Measurements from ENCODE around the gene CACNA1C. TPM values are rescaled to one million over a fixed set of nuclear protein-coding genes. Genes with fewer than 3 reads are reported as not detected.

CACNA1C gene
- total RNA-seq, 4 donors from 2014 or later = 2.0 to 4.2 (median 2.5) TPM

- DNase-seq = no peak
- Histone ChIP-seq H3K27me3 (no peaks in the 10 kb centered on the region), H3K4me1 (no peaks in the 10 kb centered on the region), H3K4me3 (replicated peaks in 1 of 3) (no peak overlapping the region), H3K36me3 (no peaks in the 10 kb centered on the region), H3K27ac (no peak overlapping the region), H3K9me3 (no peaks in the 10 kb centered on the region)
- TF ChIP-seq CTCF (IDR thresholded peaks at IDR 0.05) (no peak), POLR2A (IDR thresholded peaks at IDR 0.05) (no peak)
- 95 to 100% methylated on average over 4 to 10 of the region's 10 CpGs for WGBS, 2 donors
- intact Hi-C loops (cut with DNase I) = no loop called here
Observed at GRCh38 chr12:2672863-2673262, 620.1 kb downstream of the CACNA1C start.

GRCh38 chr12:2673966-2674810 lies 621.4 kb downstream of the CACNA1C start:
- Histone ChIP-seq H3K4me3 (replicated peaks in 1 of 3) (no peak overlapping the region), H3K27me3 (no peaks in the 10 kb centered on the region), H3K36me3 (no peaks in the 10 kb centered on the region), H3K9me3 (no peaks in the 10 kb centered on the region), H3K27ac (no peak overlapping the region), H3K4me1 (no peaks in the 10 kb centered on the region)
- WGBS, 2 donors = 90 to 91% methylated on average over 13 to 18 of the region's 18 CpGs
- intact Hi-C loops (cut with DNase I) = no loop called here
- TF ChIP-seq CTCF (IDR thresholded peaks at IDR 0.05) = no peak
- DNase-seq = no peak

- Histone ChIP-seq H3K27me3 (no peaks in the 10 kb centered on the region), H3K27ac (no peak overlapping the region), H3K4me3 (replicated peaks in 1 of 3) (no peak overlapping the region), H3K36me3 (no peaks in the 10 kb centered on the region), H3K4me1 (no peaks in the 10 kb centered on the region), H3K9me3 (no peaks in the 10 kb centered on the region)
- no peak for DNase-seq
- no peak for TF ChIP-seq CTCF (IDR thresholded peaks at IDR 0.05)
- no peak for TF ChIP-seq POLR2A (IDR thresholded peaks at IDR 0.05)
- intact Hi-C loops (cut with DNase I) = no loop called here
- 74 to 75% methylated on average over 6 of the region's 6 CpGs for WGBS, 2 donors
Observed at GRCh38 chr12:2675776-2676175, 623.0 kb downstream of the CACNA1C start.

- TF ChIP-seq POLR2A (IDR thresholded peaks at IDR 0.05) = no peak
- no peak for TF ChIP-seq CTCF (IDR thresholded peaks at IDR 0.05)
- H3K9me3 ChIP-seq = no peaks in the 10 kb centered on the region
- no peak overlapping the region for H3K4me3 ChIP-seq (replicated peaks in 1 of 3)
- H3K36me3 ChIP-seq = no peaks in the 10 kb centered on the region
- H3K27me3 ChIP-seq = no peaks in the 10 kb centered on the region
- no peak for DNase-seq
- WGBS, 2 donors = 80 to 84% methylated on average over 15 to 17 of the region's 20 CpGs
- intact Hi-C loops (cut with DNase I) = no loop called here
- no peaks in the 10 kb centered on the region for H3K4me1 ChIP-seq
- H3K27ac ChIP-seq = no peak overlapping the region
Observed at GRCh38 chr12:2677142-2677880, 624.5 kb downstream of the CACNA1C start.

GRCh38 chr12:2678426-2678825 lies 625.6 kb downstream of the CACNA1C start:
- Histone ChIP-seq H3K27ac (no peak overlapping the region), H3K27me3 (no peaks in the 10 kb centered on the region), H3K4me3 (replicated peaks in 1 of 3) (no peak overlapping the region), H3K4me1 (peaks cover 0 to 5% of the 10 kb centered on the region in 2 donors), H3K36me3 (no peaks in the 10 kb centered on the region), H3K9me3 (no peaks in the 10 kb centered on the region)
- TF ChIP-seq POLR2A (IDR thresholded peaks at IDR 0.05) = no peak
- TF ChIP-seq CTCF (IDR thresholded peaks at IDR 0.05) = no peak
- 77 to 82% methylated on average over 10 to 11 of the region's 11 CpGs for WGBS, 2 donors
- intact Hi-C loops (cut with DNase I) = no loop called here
- no peak for DNase-seq
